ENCODE data around the gene COLEC11. TPM values are rescaled to one million over a fixed set of nuclear protein-coding genes. Genes with fewer than 3 reads are reported as not detected.

Gene COLEC11
- polyA plus RNA-seq, 1 donor (not counting 4 experiments of a cell fraction or from before 2014, with no cell fraction given) = not detected

DNA sequence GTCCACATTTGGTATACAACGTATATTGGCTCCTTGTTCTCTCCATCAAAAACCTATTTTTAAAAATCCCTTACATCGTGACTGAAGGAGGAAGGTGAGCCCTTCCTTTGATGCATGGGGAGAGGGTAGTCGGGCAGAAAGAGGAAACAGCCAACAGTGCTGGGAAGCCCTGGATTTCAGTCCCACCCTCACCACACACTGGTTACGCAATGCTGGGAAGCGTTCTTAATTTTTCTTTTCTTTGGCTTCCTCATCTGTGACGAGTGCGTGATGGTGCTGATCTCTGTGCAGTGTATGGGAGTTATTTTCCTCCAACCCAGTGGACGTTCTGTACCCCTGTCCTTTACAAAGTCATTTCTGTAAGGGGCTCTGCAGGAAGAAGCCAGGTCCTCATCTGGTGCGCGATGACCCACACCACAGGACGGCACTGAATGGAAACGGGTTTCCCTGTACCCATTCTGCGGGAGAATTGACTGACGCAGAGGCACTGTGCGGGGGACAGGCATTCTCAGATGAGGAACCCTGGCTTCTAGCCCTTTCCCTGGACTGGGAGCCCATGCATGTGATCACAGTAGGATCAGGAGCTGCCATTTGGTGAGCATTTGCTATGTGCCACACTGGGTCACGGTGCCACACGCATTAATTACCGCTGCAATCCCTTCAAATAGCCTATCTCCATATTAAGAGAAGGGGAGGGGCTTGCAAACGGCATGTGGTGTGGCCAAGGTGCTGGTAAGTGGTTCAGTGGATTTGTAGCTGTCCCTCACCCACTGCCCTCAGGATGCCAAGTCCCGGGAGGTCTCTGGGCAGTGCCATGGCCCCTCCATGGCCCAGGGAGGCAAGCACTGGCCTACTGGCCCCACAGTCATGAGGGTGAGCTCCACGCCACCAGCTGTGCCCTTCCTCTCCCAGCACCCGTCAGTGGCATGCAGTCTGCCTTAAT is 4.3 kb downstream of the COLEC11 start:
- dilution Hi-C loops (cut with MboI; ENCODE audit: extremely low pct_ligation_motif_present, low sequenced_read_pairs) = no loop called here

GRCh38 chr2:3600256-3600855 is 5.4 kb downstream of the COLEC11 start:
- Histone ChIP-seq H2AFZ (ENCODE audit: control insufficient read depth, low read length) (no peak overlapping the region), H3K4me2 (ENCODE audit: control insufficient read depth, extremely low read depth, insufficient read depth, low read depth, low read length) (no peak overlapping the region), H3K27ac (ENCODE audit: control insufficient read depth, insufficient read depth, low read length) (no peak overlapping the region), H4K20me1 (ENCODE audit: control insufficient read depth, extremely low read depth, insufficient read depth, low read length) (no peaks in the 10 kb centered on the region), H3K36me3 (ENCODE audit: control insufficient read depth in 2 of 2, extremely low read depth in 1 of 2, insufficient read depth in 2 of 2, low read length in 2 of 2) (no peaks in the 10 kb centered on the region), H3K9ac (ENCODE audit: control insufficient read depth, extremely low read depth, insufficient read depth, low read length) (no peak overlapping the region), H3K27me3 (ENCODE audit: control insufficient read depth, extremely low read depth, insufficient read depth, low read length) (no peaks in the 10 kb centered on the region), H3K4me3 (ENCODE audit: control insufficient read depth in 2 of 3, extremely low read depth in 1 of 3, insufficient read depth in 2 of 3, low read depth in 1 of 3, low read length in 3 of 3) (no peak overlapping the region), H3K9me1 (ENCODE audit: control insufficient read depth, extremely low read depth, insufficient read depth, low read length) (no peaks in the 10 kb centered on the region), H3K4me1 (ENCODE audit: control insufficient read depth, extremely low read depth, insufficient read depth, low read length) (no peaks in the 10 kb centered on the region), H3K9me3 (ENCODE audit: control insufficient read depth, low read depth, low read length) (no peaks in the 10 kb centered on the region), H3K79me2 (ENCODE audit: control insufficient read depth, insufficient read depth, low read length) (no peaks in the 10 kb centered on the region)
- DNase-seq (ENCODE audit: low read depth, low spot score) = no peak
- dilution Hi-C loops (cut with MboI; ENCODE audit: extremely low pct_ligation_motif_present, low sequenced_read_pairs) = no loop called here
- TF ChIP-seq CTCF (optimal IDR thresholded peaks at IDR 0.05 in 1 of 3, IDR thresholded peaks at IDR 0.05 in 1 of 3, conservative IDR thresholded peaks at IDR 0.05 in 1 of 3; ENCODE audit: extremely low read depth in 1 of 3, insufficient read depth in 2 of 3, low read length in 3 of 3) = no peak
- TF ChIP-seq EZH2 (IDR thresholded peaks at IDR 0.05; ENCODE audit: low read length) = no peak
- FAIRE-seq = no peak

More for the DNA sequence above, 4.3 kb downstream of the COLEC11 start:
- H3K9me3 ChIP-seq (ENCODE audit: control insufficient read depth, low read depth, low read length) = no peaks in the 10 kb centered on the region
- no peaks in the 10 kb centered on the region for H3K27me3 ChIP-seq (ENCODE audit: control insufficient read depth, extremely low read depth, insufficient read depth, low read length)
- H4K20me1 ChIP-seq (ENCODE audit: control insufficient read depth, extremely low read depth, insufficient read depth, low read length) = no peaks in the 10 kb centered on the region
- TF ChIP-seq EZH2 (IDR thresholded peaks at IDR 0.05; ENCODE audit: low read length) (no peak), CTCF (optimal IDR thresholded peaks at IDR 0.05 in 1 of 3, IDR thresholded peaks at IDR 0.05 in 1 of 3, conservative IDR thresholded peaks at IDR 0.05 in 1 of 3; ENCODE audit: extremely low read depth in 1 of 3, insufficient read depth in 2 of 3, low read length in 3 of 3) (no peak)
- no peak overlapping the region for H3K4me3 ChIP-seq (ENCODE audit: control insufficient read depth in 2 of 3, extremely low read depth in 1 of 3, insufficient read depth in 2 of 3, low read depth in 1 of 3, low read length in 3 of 3)
- FAIRE-seq = no peak
- no peak for DNase-seq (ENCODE audit: low read depth, low spot score)
- no peaks in the 10 kb centered on the region for H3K9me1 ChIP-seq (ENCODE audit: control insufficient read depth, extremely low read depth, insufficient read depth, low read length)
- H3K9ac ChIP-seq (ENCODE audit: control insufficient read depth, extremely low read depth, insufficient read depth, low read length) = no peak overlapping the region
- no peak overlapping the region for H3K4me2 ChIP-seq (ENCODE audit: control insufficient read depth, extremely low read depth, insufficient read depth, low read depth, low read length)
- H3K79me2 ChIP-seq (ENCODE audit: control insufficient read depth, insufficient read depth, low read length) = no peaks in the 10 kb centered on the region
- H3K27ac ChIP-seq (ENCODE audit: control insufficient read depth, insufficient read depth, low read length) = no peak overlapping the region
- no peak overlapping the region for H2AFZ ChIP-seq (ENCODE audit: control insufficient read depth, low read length)
- H3K36me3 ChIP-seq (ENCODE audit: control insufficient read depth in 2 of 2, extremely low read depth in 1 of 2, insufficient read depth in 2 of 2, low read length in 2 of 2) = no peaks in the 10 kb centered on the region
- no peaks in the 10 kb centered on the region for H3K4me1 ChIP-seq (ENCODE audit: control insufficient read depth, extremely low read depth, insufficient read depth, low read length)

Data from keratinocyte (primary cell).